ENCODE data around the gene SF3B1. TPM values are rescaled to one million over a fixed set of nuclear protein-coding genes. Genes with fewer than 3 reads are reported as not detected.

Gene SF3B1
- polyA plus RNA-seq, 2 of the 4 experiments (the other 2 are of a cell fraction): 166 to 400 TPM

DNA sequence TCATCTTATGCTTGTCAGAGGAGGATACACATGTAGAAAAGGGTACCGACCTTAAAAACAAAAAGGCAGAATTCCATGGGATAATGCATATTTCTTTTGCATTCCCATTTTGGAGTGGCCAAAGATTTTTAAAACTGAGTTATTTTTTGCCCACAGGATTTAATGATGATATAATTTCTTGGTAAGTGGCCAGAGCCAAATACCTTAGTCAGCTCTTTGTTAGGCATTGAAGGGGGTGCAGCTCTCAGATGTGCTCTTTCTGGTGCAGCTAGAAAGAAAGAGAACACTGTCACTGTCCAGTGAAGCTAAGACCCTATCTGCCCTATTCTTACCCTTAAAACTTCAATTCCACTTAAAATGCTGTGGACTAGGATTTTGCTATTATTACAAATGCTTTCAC is 29.3 kb upstream of the SF3B1 start:
- Histone ChIP-seq H3K9me3 (no peaks in the 10 kb centered on the region), H3K4me3 (no peak overlapping the region), H3K4me1 (peaks cover 22% of the 10 kb centered on the region), H3K4me2 (no peak overlapping the region), H3K27ac (no peak overlapping the region)
- no peak for DNase-seq (ENCODE audit: low read depth in 1 of 2, low spot score in 1 of 2)
- ChIA-PET POLR2A (interaction anchor here (0.5 to 1.1 kb wide), 4 partner anchors 11 to 58 kb away, joined by 3 read pairs; partner anchors contain the start of genes COQ10B and HSPD1), CTCF (no interaction called here)
- no peak for FAIRE-seq
- no peak for ATAC-seq
- no peak for TF ChIP-seq HEYL (CRISPR knock-in tag; IDR thresholded peaks at IDR 0.05)
- TF ChIP-seq, protein P1, sequence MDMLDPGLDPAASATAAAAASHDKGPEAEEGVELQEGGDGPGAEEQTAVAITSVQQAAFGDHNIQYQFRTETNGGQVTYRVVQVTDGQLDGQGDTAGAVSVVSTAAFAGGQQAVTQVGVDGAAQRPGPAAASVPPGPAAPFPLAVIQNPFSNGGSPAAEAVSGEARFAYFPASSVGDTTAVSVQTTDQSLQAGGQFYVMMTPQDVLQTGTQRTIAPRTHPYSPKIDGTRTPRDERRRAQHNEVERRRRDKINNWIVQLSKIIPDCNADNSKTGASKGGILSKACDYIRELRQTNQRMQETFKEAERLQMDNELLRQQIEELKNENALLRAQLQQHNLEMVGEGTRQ (IDR thresholded peaks at IDR 0.05): no peak
- TF ChIP-seq RNF2 (IDR thresholded peaks at IDR 0.05; ENCODE audit: borderline replicate concordance, low read depth): no peak
- peak; percentile 81 for TF ChIP-seq MAFK (IDR thresholded peaks at IDR 0.05; ENCODE audit: partially characterized antibody)
- no peak for TF ChIP-seq EP300 (IDR thresholded peaks at IDR 0.05)
- TF ChIP-seq, protein P2, sequence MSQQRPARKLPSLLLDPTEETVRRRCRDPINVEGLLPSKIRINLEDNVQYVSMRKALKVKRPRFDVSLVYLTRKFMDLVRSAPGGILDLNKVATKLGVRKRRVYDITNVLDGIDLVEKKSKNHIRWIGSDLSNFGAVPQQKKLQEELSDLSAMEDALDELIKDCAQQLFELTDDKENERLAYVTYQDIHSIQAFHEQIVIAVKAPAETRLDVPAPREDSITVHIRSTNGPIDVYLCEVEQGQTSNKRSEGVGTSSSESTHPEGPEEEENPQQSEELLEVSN (IDR thresholded peaks at IDR 0.05; ENCODE audit: borderline replicate concordance, low read depth): no peak
- no peak for TF ChIP-seq JUN (IDR thresholded peaks at IDR 0.05)
- WGBS (ENCODE audit: missing lambda C conversion rate): 92% methylated on average over 1 of the region's 1 CpG

DNA sequence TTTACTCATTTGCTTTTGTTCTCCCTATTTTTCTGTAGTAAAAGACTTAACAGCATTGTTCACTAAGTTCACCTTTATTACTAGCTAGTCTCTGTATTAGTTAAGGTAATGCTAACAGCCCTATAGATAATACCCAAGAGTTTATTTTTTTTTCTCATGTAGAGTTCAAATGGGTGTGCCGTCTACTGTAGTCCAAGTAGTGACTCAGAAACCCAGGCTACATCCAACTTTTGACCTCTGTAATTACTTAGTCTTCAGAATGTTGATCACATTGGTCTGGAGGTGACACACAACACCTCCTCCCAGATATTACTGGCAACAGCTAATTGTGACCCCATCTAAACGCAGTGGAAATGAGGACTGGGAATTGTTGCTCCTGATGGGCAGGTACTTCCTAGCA is 26.2 kb upstream of the SF3B1 start:
- no peak for FAIRE-seq

More for the DNA sequence above, 26.2 kb upstream of the SF3B1 start:
- Histone ChIP-seq H3K27ac (peak overlapping the region in 1 of 2 experiments; percentile 49; a peak in 2 of 6 replicates), H3K4me1 (peaks cover 32% of the 10 kb centered on the region), H3K9me3 (no peaks in the 10 kb centered on the region), H3K4me2 (peak overlapping the region; percentile 49), H3K4me3 (no peak overlapping the region)
- POLR2A ChIA-PET: no interaction called here
- CTCF ChIA-PET: interaction anchor here (1.3 kb wide), 1 partner anchor 24 kb away, joined by 3 read pairs; no protein-coding TSS in a partner anchor
- 48% methylated on average over 2 of the region's 2 CpGs for WGBS (ENCODE audit: missing lambda C conversion rate)
- ATAC-seq (peak in 1 of 2 experiments; percentile 33; a peak in 3 of 6 replicates), DNase-seq (ENCODE audit: low read depth in 1 of 2, low spot score in 1 of 2) (no peak)
- TF ChIP-seq POLR2A (IDR thresholded peaks at IDR 0.05; ENCODE audit: low read length): no peak
- TF ChIP-seq, protein P3, sequence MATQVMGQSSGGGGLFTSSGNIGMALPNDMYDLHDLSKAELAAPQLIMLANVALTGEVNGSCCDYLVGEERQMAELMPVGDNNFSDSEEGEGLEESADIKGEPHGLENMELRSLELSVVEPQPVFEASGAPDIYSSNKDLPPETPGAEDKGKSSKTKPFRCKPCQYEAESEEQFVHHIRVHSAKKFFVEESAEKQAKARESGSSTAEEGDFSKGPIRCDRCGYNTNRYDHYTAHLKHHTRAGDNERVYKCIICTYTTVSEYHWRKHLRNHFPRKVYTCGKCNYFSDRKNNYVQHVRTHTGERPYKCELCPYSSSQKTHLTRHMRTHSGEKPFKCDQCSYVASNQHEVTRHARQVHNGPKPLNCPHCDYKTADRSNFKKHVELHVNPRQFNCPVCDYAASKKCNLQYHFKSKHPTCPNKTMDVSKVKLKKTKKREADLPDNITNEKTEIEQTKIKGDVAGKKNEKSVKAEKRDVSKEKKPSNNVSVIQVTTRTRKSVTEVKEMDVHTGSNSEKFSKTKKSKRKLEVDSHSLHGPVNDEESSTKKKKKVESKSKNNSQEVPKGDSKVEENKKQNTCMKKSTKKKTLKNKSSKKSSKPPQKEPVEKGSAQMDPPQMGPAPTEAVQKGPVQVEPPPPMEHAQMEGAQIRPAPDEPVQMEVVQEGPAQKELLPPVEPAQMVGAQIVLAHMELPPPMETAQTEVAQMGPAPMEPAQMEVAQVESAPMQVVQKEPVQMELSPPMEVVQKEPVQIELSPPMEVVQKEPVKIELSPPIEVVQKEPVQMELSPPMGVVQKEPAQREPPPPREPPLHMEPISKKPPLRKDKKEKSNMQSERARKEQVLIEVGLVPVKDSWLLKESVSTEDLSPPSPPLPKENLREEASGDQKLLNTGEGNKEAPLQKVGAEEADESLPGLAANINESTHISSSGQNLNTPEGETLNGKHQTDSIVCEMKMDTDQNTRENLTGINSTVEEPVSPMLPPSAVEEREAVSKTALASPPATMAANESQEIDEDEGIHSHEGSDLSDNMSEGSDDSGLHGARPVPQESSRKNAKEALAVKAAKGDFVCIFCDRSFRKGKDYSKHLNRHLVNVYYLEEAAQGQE (IDR thresholded peaks at IDR 0.05): no peak
- TF ChIP-seq RAD21 (conservative IDR thresholded peaks at IDR 0.05 in 1 of 2, IDR thresholded peaks at IDR 0.05 in 1 of 2): no peak
- TF ChIP-seq POLR2AphosphoS2 (conservative IDR thresholded peaks at IDR 0.05; ENCODE audit: low read length): no peak
- no peak for TF ChIP-seq NFE2L2 (conservative IDR thresholded peaks at IDR 0.05; ENCODE audit: low read length)
- TF ChIP-seq ZNF302 (CRISPR knock-in tag; IDR thresholded peaks at IDR 0.05): no peak
- no peak for TF ChIP-seq ZFP36 (IDR thresholded peaks at IDR 0.05; ENCODE audit: borderline replicate concordance, partially characterized antibody)
- no peak for TF ChIP-seq SMC3 (IDR thresholded peaks at IDR 0.05)
- TF ChIP-seq BHLHE40 (IDR thresholded peaks at IDR 0.05; ENCODE audit: low read depth, low read length): no peak
- TF ChIP-seq ZC3H11A (IDR thresholded peaks at IDR 0.05): no peak
- TF ChIP-seq EHMT2 (IDR thresholded peaks at IDR 0.05; ENCODE audit: low read depth): no peak
- no peak for TF ChIP-seq MAZ (IDR thresholded peaks at IDR 0.05; ENCODE audit: borderline replicate concordance, low read depth, low read length)
- no peak for TF ChIP-seq HOXA7 (CRISPR knock-in tag; IDR thresholded peaks at IDR 0.05)
- TF ChIP-seq, protein P4, sequence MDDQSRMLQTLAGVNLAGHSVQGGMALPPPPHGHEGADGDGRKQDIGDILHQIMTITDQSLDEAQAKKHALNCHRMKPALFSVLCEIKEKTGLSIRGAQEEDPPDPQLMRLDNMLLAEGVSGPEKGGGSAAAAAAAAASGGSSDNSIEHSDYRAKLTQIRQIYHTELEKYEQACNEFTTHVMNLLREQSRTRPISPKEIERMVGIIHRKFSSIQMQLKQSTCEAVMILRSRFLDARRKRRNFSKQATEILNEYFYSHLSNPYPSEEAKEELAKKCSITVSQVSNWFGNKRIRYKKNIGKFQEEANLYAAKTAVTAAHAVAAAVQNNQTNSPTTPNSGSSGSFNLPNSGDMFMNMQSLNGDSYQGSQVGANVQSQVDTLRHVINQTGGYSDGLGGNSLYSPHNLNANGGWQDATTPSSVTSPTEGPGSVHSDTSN (IDR thresholded peaks at IDR 0.05): no peak
- TF ChIP-seq CBX8 (IDR thresholded peaks at IDR 0.05): no peak

All from A549 (cell line).